HG03139 (cell line): Measurements from ENCODE around the gene ICAM2.
"Not testable (repeated sequence)": the region's sequence is repeated elsewhere in the genome, so short reads cannot be mapped to it uniquely, and the experiment has no call there.

ENCODE experiments used
- ATAC-seq: cut with Tn5 transposase; IDR thresholded peaks from one replicate; pipeline ENCODE4 v1.9.1; 2021; ENCODE audit not compliant: unreplicated experiment

Gene ICAM2

DNA sequence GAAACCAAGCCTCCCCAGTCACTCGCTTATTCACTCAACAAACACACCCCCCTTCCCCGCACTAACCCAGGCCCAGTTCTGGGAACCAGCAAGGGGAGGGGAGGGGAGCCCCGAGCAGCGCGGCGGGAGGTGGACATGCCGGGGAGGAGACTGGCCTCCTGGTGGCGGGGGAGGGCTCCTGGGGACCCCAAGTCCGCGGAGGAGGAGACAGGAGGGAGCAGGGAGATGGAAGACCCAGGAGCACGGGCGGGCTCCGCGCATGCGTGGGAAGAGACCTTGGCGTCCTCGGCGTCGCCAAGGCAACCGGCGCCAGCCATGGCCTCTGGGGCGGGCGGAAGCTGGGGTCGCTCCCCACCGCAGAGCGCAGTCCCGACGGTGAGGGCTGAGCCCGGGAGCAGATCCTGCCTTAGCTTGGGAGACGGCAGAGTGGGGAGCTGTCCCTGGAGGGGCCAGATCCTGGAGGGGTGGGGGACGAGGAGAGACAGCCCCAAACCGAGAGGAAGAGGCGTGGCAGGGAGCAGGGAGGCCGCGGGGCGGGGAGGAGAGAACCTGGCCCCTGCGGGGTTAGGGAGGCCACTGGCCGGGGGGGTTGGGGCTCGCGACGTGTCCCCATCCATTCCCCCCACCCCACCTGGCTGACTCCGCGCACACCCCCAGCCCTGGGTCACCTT, 22.2 kb downstream of the ICAM2 start, which contains the start of gene PRR29:
PRR29 (plus strand) TSS at position 302 of the 671 bp plus-strand sequence; CDS start at position 316, 14 bp downstream.
- no peak for ATAC-seq

DNA sequence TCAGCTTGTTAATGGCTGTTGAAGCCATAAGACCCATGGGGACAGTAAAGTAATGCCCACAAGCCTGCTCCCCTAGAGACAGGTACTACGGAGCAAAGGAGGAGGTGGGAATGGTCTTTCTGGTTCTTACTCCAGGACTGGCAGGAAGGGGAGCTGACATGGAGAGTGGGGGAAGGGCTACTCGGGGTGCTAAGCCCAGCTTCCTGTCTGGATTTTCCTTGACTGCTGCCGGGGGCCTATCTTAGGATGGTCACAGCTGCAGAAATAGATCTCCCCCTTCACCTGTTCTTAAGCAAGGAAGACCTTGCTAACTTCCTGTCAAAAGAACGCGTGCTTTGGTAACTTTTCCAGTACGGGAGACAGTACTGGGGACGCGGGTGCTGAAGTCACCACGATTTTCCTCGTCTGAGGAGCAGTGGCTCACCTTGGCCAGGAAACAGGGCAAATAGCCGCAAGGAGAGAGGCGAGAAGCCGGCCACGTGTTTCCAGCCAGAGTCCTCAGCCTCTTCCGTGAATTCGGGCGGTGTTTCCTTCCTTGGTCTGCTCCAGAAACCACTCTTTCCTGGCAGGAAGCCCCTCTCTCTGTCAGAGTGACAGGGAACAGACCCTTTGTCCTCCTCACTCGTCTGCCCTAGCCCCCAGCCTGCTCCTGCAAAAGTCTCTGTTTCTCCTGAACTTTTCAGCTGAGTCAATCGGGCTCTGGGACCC, 22.9 kb downstream of the ICAM2 start:
- no peak for ATAC-seq

DNA sequence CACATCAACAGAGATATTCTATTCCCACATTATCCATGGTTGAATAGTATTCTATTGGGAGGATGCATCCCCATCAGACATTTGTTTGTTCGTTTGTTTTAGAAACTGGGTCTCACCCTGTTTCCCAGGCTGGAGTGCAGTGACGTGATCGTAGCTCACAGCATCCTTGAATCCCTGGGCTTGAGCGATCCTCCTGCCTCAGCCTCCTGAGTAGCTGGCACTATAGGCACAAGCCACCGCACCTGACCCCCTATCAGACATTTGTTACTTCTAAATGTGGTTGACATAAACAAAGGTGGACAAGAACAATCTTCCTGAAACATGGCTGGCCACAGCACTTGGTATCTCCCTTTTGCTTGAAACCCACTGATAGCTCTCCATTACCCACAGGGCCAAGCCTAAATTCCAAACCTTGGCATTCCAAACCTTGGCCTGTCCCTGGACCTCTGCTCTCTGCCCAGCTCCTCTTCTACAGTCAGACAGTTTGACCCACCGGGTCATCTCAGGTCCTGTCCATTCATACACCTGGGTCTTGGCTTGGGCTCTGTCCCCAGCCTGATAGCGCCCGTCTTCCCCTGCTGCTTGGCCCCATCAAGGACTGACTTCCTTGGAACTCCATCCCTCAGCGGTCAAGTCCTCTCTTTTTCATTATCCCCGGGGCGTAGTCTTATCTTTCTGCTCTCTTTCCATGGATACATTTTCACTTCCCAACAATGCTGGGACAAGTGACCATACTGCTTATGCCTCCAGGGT, 23.8 kb downstream of the ICAM2 start:
- ATAC-seq = no peak

DNA sequence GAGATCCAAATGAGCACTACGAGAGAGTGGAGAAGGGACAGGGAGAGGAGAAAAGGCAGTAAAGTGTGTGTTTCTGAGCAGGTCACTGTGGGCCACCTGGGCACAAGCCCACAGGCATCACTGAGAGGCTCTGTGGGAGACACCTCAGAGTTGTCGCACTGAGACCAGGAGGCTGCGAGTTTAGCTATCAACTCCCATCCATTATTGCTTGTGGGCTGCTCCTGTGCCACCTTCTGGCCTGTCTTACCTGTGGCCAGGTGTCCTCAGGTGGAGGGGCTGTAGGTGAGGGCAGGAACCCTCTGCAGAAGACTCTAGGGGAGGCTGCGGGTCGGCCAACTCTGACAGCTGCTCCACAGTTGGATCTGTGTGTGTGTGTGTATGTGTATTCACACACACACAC, 24.8 kb downstream of the ICAM2 start:
- no peak for ATAC-seq

DNA sequence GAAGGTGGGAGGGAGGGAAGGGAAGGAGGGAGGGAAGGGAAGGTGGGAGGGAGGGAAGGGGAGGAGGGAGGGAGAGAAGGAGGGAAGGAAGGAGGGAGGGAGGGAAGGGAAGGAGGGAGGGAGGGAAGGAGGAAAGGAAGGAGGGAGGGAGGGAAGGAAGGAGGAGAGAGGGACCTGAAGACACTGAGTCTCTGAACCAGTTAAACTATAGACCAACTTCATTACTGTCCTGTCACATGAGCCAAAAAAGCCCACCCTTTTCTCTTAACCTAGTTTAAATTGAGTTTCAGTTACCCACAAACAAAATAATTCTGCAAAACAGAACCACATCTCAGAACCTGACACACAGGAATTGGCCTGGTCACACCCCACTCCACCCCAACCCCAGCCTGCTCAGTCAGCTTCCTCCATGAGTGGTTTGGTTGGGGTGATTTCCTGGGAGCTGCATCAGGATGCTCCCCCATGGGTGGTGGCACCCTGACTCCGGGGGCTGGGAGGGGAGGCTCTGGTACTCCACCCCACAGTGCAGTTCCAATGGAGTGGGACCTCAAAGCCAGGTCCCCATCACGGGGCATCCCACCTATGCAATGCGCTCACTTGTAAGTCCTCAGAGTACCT, 27.0 kb downstream of the ICAM2 start:
- ATAC-seq = no peak

DNA sequence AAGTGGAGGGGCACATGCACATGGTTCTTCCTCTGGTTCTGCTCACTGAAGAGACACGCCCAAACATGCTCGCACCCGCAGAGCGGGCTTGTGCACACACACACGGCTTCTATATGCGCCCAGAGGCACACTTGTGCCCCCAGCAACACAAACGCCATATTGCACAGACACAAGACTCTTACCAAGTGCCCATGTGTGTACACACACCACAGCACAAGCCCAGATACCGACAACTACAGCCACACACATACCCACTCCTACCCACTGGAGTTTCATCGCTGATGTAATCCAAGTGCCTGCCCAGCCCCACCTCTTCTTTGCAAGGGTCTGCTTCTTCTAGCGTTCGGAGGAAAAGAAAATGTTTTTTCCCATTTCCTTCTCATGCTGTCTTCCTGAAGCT, 28.8 kb downstream of the ICAM2 start:
- no peak for ATAC-seq

DNA sequence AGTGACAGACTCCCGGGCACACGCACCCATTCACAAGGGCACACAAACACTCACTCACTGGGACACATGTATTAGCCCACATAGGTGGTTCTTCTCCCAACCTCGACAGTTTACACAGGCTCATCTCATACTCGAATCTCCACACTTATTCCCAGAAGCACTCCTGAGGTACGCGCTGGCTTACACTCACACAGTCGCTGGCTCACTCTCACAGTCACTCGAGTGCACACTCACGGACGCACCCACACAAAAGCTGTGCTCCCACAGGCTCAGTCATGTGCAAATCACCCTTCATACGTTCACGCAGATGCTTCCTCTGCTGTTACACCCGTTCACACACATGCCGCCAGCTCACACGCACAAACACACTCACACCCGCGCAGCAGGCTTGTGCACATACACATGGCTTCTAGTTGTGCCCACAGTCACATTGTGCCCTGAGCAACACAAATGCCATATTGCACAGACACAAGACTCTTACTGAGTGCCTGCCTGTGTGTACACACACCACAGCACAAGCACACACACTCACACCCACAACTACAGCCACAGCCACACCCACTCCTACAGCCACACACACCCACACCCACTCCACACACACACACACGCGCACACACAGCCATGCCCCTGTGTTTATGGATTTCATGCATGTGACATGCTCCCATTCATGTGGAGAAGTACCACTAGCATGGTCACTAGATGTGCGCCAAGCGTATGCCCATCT, 30.6 kb downstream of the ICAM2 start:
- no peak for ATAC-seq

DNA sequence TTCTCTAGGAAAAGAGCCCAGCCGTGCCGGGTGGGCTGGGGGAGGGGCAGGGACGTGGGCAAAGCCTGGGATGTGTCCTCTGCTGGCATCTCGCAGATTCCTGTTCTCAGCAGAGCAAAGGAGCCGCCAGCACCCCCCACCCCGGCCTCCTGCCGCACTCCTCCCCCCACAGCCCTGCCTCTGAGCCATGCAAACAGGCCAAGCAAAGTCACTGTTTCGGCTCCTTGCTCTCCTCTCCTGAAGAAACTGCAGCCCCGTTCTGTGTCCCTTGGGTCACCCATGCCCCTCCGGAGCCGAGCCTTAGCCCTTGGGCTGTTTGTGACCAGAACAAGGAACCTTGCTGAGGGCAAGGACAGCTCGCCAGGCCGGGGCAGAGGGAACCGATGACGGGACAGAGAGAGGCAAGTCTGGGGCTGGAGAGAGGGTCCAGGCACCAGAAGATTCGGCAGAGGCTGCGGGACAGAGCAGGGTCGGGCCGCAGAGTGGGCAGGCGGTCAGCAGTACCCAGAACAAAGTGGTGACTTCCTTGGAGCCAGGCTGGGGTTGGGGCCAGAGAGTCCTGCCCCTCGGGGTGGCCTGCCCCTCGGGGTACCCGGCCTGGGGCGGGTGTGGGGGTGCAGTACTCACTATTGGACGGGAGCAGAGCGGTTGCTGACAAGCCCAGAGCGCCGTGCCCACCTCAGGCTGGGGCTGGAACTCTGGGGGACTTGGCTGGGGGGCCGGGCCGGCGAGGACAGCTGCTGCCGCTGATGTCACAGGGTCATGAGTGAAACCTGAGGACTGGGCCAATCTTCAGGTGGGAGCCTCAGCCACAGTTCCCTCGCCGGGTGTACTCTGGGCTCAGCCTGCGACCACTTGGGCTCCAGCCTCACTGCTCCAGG, 31.5 kb downstream of the ICAM2 start:
- no peak for ATAC-seq

DNA sequence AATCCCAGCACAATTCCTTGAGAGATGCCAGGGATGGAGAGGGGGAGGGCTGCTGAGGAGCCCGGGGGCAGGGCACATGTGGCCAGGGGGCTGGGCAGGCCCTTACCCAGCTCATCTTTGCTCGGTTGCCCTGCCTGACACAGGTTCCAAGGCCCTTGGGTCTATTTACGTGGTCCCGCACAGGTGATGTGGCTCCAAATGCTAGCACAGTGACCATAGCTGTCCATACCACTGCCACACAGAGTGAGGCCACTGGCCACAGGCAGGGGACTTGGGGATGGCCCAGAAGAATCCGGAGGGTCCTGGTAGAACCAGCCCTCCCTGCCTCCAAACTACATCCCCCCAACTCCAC, 32.3 kb downstream of the ICAM2 start:
- ATAC-seq = no peak

DNA sequence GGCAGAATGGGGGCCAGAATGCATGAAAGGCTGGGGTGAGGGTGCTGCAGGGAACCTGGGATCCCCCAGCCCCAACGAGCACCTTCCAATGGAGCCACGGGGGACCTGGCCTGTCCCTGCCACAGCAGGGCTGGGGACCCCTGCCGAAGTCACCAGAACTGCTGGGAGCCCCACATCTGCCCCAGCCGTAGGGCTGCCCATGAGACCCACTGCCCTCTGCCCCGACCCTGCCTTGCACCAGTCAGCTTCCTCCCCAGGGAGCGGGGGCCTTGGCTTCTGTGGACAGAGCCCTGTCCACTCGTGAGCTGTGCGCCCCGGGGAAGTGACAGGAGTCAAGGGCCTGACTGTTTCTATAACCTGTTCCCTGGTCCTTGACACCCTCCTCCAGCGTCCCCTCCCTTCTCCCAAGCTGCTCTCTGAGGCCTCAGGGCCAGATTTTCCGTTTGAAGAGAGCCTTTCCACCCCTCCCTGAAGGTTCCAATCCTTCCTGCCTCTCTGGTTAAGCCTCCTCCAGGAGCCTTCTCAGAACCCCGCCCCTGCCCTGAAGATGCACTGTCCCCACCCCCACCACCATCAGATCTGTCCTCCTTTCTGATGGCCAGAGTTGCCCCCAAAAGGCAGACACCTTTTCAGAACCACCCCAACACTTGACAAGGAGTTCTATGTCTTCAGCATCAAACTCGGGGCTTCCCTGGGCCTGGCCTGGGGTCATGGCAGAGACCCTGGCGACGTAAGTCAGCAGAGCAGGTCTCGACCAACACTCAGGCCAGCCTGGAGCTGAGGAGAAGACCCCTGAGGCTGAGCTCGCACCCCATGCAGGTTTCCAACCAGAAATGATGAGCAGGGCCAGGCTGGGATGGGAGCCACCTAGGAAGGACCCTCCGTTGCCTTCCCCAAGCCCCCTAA, 33.0 kb downstream of the ICAM2 start:
- no peak for ATAC-seq

DNA sequence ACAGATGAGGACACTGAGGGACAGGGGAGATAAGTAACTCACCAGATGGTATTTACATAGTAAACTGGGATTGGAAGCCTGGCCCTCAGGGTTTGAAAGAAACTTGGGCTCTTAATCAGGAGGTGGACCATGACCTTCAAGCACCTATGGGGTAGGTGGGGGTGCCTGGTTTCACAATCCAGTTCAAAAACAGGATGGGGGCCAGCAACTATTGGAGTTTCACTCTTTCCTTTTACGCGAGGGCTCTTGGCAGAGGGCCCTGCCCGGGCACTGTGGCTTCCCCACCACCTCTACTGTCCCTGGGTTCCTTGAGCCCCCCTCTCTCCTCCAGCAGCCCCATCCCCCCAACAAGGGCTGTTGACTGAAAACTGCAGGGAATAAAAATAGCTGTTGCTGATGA, 33.6 kb downstream of the ICAM2 start:
- no peak for ATAC-seq

DNA sequence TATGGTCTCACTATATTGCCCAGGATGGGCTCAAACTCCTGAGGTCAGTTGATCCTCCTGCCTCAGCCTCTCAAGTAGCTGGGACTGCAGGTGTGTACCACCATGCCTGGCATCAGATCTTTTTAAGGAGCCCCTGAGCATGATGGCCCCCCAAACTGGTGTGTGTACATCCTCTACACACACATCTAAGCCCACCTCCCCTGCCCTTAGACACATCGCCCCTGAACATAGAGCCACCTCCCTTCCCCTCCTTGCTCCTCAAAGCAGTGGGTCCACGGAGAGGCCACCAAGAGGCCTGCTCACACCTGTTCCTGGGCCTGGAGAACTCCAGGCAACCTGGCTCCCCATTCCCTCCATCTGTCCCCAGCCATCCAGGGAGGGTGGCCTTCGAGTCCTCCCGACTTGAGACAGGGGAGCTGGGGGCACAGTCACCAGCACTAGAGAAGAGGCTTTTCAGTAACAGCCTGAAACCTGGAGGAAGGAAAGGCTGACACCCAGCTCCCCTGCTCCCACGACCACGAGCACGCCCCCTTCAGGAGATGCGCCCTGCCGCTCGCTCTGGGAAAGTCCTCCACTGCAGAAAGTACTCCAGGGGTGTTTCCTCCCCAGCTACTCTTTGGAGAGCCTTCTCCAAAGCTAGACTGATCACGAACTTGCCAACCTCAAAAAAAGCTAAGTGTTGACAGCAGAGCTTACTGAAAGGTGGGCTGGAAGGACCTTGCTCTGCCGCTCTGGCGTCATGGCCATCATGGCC, 34.9 kb downstream of the ICAM2 start:
- ATAC-seq = no peak

DNA sequence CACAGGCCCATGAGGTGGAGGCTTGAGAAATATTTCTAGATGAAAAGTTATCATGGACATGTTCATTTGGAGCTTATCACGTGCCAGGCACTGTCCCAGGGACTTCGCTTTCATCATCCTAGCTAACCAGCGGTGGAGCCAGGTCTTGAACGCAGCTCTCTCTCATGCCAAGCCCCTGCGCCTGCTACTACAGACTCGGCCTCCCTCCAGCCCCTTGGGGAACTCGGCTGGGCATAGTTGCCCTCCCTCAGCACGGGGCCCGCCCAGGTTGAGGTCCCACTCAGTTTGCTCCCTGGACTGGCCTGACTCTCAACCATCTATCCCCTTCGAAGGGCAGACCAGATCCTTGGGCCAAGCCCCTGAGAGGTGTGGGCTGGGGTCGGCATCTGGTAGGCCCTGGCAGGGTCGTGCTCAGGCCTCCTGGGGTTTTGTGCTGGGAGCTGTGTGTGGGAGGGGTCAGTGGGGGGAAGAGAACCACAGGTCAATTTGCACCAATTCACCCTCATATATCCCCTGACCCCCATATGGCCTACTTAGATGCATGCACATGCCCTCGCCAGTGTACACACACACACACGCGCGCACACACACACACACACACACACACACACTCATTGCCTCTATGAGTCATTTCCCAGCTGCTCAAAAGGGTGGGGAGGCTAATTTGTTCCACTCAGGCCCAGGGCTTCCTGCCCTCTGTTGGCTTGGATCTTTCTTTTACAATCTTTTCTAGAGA, 35.6 kb downstream of the ICAM2 start:
- ATAC-seq = no peak

DNA sequence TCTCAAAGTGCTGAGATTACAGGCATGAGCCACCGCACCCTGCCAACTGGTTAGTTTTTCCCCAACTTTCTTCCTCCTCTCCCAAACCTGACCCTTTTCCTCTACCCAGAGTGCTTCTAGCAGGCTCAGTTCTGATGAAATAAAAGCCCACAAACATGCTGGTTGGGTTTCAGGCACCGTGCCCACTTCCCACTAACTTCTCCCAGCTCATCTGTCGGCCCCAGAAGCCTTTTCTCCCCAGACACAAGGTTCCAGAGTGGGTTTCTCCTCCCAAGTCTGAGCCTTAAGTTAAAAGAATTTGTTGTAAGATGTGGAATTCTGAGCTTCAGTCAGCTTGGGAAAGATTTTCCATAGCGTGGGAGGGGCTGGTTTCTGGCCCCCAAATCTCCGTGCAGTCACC, 36.2 kb downstream of the ICAM2 start:
- ATAC-seq = no peak

DNA sequence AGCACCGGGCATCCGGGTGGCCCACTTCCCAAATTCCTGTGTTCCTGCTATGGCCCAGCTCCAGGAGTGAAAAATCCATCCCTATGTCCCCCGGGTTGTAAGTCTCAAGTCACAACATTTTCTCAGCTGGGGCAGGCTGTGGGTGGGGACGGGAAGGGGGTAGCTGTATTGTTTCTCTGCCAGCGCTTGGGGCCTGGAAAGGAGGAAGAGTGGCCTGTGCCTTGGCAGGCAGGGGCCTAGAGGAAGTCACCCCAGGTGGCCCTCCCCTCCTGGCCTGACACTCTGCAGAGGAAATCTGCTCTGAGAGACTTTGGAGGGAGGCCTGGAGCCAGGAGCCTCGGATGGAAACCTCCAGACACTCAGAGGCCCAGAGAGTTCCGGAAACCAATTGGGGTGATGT, 37.1 kb downstream of the ICAM2 start:
- no peak for ATAC-seq

DNA sequence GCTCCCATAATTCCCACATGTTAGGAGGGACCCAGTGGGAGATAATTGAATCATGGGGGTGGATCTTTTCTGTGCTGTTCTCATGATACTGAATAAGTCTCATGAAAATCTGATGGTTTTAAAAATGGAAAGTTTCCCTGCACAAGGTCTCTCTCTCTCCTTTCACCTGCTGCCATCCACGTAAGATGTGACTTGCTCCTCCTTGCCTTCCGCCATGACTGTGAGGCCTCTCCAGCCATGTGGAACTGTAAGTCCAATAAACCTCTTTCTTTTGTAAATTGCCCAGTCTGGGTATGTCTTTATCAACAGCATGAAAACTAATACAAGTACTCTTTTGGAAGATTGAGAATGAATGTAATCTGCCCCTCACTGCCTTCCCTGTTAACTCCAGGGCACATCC, 37.8 kb downstream of the ICAM2 start:
- ATAC-seq = not testable (repeated sequence)
